Inferior parietal cortex (tissue), 1 donor: ENCODE measurements around the gene ZNF594.
A peak's percentile ranks its signal among the peaks of the same experiment; 100 is the strongest.
"Not testable (repeated sequence)": the region's sequence is repeated elsewhere in the genome, so short reads cannot be mapped to it uniquely, and the experiment has no call there.

ENCODE experiments used
- DNase-seq: peaks from one replicate; pipeline ENCODE4 v3.0.0-alpha.2; 2016; ENCODE audit errors: extremely low spot score

The ZNF594 gene

DNA sequence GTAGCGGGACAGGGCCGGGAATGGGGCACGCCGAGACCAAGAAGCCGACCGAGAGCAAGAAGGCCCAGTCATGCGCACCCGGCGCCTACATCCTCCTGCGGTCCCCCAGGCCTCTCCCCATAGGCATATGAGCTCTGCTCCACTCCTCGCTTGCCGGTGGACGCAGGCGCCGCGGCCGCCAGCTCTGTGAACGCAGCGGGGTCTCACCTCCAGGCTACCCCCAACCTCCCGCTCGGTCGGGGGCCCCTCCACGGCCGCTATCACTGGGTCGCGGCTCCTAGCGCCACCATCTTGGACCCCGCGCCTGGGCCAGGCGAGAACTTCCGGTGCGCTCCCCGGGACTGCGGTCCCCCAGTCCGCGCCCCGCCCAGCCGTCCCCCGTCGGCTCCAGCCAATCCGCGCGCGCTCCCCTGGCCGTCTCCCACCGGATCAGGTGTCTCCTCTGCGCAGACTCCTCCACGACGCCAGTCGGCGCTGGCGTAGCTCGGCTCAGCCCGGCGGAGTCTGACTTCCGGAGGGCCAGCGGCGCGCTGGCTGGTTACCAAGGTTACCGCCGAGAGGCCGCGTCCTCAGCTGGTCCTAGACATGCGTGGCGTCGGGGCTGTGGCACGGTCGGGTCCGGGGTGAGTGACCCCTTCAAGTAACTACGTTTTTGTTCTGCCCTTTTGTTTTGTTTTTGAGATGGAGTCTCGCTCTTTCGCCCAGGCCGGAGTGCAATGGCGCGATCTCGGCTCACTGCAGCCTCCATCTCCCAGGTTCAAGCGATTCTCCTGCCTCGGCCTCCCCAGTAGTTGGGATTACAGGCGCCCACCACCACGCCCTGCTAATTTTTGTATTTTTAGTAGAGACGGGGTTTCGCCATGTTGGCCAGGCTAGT lies at the start of gene ZNF594:
ZNF594 (minus strand) TSS at position 328 of the 877 bp plus-strand sequence. CDS start 7,612 bp downstream, outside the sequence.
- DNase-seq: peak; percentile 93

DNA sequence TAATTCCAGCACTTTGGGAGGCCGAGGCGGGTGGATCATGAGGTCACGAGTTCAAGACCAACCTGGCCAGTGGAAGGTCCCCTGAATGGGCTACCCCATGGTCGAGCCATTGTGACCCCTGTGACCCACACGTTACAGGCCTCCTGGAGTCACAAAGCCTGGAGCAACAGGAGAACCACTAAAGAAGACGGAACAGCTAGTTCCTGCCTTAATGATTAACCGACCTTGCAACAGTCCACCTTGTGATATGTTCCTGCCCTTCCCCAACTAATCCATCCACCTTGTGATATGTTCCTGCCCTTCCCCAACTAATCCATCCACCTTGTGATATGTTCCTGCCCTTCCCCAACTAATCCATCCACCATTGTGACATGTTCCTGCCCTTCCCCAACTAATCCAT lies 48.1 kb upstream of the ZNF594 start:
- DNase-seq: not testable (repeated sequence)

DNA sequence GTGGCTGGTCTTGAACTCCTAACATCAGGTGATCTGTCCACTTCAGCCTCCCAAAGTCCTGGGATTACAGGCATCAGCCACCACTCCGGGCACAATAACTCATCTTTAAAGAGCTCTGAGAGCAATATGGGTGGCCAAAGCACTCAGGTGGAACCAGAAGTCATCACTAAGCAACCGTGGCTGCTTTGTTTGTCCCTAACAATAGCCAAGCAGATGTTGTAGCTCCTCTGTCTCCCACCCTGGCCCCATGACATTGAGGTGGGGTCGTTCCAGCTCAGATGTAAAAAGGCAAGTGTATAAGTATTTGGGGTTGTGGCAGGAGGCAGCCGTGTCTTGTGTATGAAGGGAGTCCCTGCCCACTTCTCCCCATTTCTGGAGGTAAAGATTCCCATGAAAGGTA lies 46.7 kb upstream of the ZNF594 start:
- no peak for DNase-seq

DNA sequence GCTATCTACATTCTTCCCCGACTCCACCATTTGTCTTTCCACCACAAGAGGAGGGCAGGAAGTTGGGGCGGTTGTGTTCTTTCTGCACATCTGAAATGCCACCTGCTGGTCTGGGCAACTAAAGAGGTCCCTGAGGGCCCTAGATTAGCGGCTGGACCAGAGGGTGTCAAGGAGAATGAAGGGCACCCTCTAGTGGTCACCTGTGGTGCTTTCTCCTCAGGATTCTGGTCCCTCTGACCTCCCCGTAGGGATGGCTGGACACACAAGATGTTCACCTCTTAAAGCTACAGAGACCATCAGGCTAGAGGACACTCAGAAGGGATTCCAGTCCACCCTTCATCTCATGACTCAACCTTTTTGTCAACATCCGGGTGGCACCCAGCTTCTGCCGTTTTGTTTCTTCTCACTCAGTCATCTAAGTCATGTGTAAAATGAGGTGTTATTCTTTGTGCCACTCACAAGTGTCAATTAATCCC lies 45.9 kb upstream of the ZNF594 start:
- no peak for DNase-seq

DNA sequence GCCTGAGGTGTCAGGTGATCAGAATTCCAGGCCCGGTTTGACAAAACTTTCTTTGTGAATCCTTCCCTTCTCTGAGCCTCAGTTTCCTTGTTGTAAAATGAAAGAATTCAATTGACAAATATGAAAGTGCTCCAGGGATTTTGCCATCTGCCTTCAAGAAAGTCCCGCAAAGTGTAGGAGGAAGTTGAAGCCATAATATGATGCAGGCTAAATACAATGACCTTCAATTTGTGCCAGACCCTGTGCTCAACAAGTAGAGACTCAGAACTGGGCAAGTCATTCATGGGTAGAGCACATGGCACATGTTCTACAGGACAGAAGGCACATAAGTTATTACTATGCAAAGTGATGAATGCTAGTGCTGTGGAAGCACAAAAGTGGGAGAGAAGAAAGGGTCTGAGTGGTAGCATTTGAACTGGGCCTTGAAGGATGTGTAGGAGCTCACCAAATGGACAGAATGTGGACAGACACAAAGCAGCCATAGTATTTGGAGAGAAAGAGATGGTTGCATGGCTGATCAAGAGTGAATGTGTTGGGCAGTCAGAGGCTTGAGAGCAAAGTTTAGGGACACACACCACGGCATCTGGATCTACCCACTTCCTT lies 45.4 kb upstream of the ZNF594 start:
- DNase-seq: no peak

DNA sequence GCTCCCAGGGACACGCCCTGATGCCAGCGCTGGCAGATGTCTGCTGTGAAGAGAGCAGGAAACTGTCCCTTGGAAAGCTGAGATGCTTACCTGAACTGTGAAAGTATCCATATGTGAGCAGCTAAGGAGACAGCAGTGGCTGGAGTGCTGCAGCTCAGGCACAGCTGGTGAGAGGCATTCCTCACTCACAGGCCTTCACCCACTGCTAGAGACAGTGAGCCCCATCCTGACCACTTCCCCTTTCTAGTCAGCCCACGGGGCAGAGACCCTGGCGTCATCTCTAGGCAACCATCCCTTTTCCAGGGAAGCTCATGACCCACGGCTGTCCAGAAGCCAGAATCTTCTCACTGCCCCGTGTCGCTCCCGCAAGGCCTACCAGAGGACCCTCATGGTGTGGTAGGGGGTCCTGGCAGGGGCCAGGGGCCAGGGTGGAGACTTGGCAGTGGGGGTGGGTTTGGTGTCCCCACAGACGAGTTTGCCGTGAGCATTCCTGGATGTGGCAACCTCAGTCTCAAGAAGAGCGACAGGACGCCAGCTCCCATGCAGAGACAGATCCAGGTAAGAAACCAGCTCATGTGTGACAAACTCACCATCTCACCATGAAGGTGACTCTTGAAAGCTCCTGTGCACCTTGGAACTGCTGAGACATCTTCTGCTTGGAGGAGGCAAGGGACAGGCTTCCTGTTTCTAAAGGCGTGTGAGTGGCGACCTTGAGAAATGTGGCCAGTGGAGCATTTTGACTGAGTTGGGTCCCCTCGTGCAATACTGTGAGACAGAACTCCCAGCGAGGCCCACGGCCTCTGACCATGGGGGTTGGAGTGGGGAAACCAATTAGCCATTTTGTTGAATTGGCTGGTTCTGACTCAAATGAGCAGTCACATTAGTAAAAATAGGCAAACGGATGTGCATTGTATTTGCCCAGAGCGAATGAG lies 43.2 kb upstream of the ZNF594 start, which contains the start of gene SCIMP:
SCIMP (minus strand) TSS at position 216 of the 932 bp plus-strand sequence; CDS start at position 111, 105 bp downstream.
- no peak for DNase-seq

DNA sequence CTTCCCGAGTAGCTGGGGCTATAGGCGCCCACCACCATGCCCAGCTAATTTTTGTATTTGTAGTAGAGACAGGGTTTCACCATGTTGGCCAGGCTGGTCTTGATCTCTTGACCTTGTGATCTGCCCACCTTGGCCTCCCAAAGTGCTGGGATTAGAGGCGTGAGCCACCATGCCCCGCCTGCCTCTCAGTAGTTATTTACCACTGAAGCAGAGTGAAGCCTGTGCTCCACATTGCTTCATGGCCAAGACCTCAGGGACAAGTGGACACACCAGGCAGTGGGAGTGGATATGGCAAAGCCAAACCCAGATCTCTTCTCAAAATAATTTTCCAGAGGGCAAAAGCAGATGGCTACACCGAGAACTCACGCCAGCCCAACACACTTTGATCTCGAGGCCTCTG lies 41.8 kb upstream of the ZNF594 start:
- not testable (repeated sequence) for DNase-seq

DNA sequence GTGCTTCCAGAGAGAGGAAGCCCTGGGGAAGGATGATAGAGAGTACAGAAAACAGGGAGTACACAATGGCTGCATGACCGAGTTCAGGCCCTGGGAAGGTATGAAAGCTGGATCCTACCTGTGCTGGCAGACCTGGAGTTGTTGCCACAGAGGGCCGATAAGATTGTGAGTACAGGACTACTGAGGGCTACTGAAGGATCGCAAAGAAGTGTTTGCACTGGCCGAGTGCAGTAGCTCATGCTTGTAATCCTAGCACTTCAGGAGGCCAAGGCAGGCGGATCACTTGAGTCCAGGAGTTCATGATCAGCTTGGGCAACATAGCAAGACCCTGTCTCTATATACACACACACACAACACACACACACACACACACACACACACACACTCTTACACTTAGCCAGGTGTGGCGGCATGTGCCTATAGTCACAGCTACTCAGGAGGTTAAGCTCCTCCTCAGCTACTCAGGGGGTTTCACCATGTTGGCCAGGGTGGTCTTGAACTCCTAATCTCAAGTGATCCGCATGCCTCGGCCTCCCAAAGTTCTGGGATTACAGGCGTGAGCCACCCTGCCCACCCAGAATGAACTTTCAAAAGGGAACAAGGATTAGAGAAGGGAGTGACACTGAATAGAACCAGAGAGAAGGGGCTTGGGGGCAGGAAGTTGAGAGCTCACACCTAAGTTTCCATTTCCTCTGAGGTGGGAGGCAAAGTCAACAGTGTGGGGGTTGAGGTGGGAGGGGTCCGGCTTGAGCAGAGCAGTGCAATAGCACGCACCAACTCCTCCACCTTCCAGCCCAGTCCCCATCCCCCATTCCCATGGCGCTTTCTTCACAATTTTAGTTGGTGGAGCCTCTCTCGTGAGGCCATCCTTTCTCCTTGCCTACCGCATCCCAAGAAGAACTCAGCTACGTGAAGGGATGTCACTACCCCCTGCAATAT lies 35.5 kb upstream of the ZNF594 start:
- no peak for DNase-seq

DNA sequence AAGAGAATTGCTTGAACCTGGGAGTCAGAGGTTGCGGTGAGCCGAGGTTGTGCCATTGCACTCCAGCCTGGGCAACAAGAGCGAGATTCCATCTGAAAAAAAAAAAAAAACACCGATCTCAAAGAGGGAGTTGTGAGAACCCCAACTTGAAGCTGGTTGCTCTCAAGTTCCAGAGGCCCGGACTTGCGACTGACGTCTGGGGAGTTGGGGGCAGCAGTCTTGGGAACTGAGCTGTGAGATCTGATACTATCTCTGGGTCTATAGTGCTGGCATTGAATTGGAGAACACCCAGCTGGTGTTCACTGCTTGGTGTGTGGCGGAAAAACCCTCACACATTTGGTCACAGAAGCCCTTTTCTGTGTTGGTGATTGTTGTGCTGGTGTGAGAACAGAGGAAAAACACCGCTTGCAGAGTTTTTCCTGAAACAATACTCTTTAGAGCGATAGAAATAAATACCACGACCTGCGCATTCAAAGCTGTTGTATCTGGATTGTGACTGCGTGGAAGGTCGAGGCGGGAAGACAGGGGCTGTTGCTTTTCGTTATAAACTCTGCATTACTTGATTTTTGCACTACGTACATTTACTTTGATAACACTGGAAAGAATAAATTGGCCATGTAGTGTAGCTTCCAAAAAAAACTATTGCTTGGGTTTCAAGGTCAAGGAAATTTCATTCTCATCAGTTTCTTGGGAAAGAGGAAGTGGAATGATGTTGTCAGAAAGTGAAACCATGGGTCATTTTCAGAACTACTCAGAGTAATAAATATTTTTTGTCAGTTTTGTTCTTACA lies 34.2 kb upstream of the ZNF594 start:
- DNase-seq: no peak

DNA sequence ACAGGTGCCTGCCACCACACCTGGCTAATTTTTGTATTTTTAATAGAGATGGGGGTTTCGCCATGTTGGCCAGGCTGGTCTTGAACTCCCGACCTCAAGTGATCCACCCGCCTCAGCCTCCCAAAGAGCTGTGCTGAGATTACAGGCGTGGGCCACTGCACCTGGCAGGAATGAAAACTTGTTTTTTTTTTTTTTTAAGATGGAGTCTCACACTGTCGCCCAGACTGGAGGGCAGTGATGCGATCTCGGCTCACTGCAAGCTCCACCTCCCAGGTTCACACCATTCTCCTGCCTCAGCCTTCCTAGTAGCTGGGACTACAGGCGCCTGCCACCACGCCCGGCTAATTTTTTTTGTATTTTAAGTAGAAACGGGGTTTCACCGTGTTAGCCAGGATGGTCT lies 30.2 kb upstream of the ZNF594 start:
- DNase-seq: not testable (repeated sequence)

DNA sequence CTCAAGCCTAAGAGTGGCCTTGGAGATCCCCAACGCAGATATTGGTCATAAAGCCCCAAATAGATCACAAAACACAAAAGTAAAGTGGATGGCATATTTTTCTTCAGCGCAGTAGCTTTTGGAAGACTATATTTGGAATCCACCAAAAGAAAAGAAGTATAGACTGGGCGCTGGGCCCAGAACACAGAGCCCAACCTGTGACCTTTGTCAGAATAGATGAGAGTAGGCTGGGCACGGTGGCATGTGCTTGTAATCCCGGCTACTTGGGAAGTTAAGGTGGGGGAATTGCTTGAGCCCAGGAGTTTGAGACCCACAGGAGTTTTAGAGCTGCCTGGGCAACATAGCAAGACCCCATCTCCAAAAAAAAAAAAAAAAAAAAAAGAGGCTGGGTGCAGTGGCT lies 28.4 kb upstream of the ZNF594 start:
- no peak for DNase-seq

DNA sequence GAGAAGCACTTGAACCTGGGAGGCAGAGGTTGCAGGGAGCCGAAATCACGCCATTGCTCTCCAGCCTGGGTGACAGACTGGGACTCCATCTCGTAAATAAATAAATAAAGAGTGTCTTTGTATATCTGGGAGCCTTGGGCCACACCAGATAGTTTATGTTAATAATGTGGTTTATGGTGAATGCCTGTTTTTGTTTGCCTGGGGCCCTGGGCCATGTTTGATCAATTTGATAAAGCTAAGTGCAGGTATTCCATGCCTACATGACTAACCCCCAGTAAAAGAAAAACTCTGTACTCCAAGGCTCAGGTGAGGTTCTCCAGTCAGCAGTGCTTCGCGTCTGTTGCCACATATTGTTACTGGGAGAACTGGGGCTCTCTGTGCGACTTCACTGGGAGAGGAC lies 27.9 kb upstream of the ZNF594 start:
- DNase-seq: no peak

DNA sequence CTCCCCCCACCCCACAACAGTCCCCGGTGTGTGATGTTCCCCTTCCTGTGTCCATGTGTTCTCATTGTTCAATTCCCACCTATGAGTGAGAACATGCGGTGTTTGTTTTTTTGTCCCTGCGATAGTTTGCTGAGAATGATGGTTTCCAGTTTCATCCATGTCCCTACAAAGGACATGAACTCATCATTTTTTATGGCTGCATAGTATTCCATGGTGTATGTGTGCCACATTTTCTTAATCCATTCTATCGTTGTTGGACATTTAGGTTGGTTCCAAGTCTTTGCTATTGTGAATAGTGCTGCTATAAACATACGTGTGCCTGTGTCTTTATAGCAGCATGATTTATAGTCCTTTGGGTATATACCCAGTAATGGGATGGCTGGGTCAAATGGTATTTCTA lies 25.9 kb upstream of the ZNF594 start:
- DNase-seq: not testable (repeated sequence)

DNA sequence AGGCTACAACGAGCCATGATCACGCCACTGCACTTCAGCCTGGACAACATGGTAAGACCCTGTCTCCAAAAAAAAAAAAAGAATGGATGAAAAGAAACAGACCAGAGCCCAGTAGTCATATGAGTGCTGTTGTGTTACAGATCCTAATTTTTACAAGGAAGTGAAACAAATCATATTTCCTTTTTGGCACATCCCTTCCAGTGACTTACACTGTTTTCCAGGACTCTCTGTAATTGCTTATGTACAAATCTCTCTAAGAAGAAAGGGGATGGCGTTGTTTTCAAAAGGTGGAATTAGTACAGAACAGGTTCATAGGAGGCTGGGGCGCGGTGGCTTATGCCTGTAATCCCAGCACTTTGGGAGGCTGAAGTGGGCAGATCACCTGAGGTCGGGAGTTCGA lies 19.8 kb upstream of the ZNF594 start:
- DNase-seq: no peak

DNA sequence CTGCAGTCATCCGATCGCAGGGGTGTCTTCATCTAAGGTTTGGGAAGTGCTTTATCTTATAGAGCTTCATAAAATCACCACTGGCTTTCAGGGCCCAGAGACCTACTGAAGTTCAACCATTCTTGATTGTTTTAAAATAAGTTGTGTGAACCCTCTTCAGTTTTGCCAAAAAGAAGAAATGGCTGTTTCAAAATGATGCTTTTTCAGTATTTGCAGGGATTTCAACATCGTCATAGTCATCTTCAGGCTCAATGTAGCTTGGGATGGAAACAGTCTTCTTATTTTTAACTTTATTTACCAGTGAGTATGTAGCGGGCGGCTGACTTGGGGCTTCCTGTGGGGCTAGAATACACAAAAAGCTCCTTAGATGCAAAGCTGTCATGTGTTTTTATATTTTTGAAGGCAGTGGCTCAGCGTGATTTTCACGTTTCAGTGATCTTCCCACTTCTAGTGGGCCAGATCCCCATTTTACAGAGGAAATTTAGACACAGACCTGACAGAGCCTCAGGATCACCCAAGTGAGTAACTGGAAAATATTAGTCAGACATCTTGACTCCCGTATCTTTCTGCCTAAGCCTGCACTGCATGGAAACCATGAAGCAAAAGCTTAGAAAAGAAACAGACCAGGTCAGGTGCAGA lies 19.1 kb upstream of the ZNF594 start:
- DNase-seq: no peak

DNA sequence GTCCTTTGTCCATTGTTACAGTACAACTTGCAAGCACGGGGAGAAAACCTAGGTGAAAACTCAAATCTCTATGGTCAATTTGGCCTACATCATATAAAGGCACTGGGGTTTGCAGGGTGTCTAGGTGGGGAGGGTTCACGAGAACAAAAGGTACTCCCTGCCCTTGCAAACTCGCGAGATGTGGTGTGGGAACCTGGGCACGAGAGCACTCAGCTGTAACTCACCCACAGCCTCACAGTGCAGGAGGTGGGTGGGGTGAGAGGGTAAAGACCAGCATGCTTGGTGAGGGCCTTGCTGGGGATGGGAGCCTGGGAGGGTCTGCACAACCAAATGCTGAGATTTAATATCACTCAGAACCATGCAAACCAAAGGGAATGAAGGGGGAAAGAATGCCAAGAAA lies 18.4 kb upstream of the ZNF594 start:
- no peak for DNase-seq

DNA sequence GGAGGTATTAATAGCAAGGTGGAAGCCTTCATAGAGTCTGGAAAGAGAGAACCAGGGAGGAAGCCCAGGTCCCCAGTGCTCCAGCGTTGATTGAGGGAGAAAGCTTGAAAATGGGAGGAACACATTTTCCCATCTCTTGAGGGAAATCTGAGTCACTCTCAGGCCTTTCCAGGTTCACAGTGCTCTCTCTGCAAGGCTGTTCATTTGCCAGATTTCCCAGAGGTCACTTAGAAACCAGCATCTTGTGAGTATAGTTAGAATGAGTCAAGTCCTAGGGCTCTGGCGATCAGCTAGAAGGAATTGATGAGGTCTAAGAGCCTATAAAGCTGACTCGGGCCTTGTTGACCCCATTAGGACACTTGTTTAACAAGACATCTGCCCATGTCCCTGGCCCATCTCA lies 17.7 kb upstream of the ZNF594 start:
- no peak for DNase-seq

DNA sequence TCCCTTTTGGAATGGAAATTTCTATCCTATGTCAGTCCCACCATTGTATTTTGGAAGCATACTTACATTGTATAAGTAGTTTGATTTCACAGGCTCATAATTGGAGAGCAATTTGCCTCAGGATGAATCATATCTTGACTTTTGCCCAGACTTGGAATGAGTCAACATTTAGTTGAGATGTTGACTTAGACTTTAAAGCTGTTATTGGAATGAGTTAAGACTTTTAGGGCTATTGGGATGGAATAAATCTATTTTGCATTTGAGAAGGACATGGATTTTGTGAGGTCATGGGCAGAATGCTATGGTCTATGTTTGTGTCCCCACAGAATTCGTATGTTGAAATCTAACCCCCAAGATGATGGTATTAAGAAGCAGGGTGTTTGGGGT lies 12.2 kb upstream of the ZNF594 start:
- DNase-seq: no peak

DNA sequence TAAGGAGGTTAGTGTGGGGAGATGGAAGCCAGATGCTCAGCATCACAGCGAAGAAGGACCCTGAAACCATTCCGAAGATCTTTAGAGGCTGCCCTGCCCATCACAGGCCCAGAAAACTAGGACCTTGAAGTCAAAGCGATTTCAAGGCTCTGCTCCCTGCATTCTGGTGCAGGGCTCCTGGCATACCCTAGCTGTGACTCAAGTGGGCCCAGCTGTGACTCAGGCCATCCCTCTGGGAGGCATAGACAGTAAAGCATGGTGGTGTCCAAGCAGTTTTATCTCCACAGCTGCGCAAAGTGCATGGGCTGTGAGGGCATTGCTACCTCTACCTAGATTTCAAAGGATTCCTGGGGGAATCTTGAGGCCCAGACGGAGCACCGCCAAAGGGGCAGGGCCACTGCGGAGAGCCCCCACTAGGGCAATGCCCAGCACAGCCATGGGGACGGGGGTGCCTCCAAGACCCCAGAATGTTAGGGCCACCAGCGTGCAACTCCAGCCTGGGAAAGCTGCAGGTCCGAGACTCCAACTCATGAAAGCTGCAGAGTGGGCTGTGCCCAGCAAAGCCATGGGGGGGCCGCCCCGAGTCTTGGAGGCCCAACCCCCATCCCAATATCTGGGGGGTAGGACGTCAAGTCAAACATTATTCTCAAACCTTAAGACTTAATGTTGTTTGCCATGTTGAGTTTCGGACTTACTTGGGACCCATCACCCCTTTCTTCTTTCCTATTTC lies 11.7 kb upstream of the ZNF594 start:
- no peak for DNase-seq
